ENCODE measurements around the gene NRP1.

GRCh38 chr10:33252794-33253203 is 81.7 kb downstream of the NRP1 start:
- TF ChIP-seq CTCF (IDR thresholded peaks at IDR 0.05), result no peak
- TF ChIP-seq POLR2A (IDR thresholded peaks at IDR 0.05), result no peak
